Measurements from ENCODE around the gene PGBD5. TPM values are rescaled to one million over a fixed set of nuclear protein-coding genes. Genes with fewer than 3 reads are reported as not detected.

PGBD5 gene
- total and polyA plus RNA-seq, 2 of the 13 experiments (the other 11 are each of a cell fraction or from before 2014, with no cell fraction given), result 0.04 to 0.13 TPM

DNA sequence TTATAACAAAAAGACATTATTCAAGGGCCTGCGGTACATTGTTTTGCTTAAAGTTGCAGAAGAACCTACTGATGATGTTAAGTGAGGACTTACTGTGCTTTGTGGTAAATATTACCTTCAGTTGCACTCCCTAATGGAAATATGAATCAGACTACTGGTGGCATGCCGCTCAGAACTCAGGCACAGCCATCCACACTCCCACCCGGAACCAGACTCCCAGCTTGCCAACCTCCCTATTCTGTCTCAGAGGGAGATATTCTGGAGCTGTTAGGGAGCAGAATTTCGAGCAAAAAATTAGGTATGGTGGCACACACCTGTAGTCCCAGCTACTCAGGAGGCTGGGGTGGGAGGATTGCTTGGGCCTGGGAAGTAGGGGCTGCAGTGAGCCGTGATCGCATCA lies 13.1 kb downstream of the PGBD5 start (continued):
- TF ChIP-seq, protein P1, sequence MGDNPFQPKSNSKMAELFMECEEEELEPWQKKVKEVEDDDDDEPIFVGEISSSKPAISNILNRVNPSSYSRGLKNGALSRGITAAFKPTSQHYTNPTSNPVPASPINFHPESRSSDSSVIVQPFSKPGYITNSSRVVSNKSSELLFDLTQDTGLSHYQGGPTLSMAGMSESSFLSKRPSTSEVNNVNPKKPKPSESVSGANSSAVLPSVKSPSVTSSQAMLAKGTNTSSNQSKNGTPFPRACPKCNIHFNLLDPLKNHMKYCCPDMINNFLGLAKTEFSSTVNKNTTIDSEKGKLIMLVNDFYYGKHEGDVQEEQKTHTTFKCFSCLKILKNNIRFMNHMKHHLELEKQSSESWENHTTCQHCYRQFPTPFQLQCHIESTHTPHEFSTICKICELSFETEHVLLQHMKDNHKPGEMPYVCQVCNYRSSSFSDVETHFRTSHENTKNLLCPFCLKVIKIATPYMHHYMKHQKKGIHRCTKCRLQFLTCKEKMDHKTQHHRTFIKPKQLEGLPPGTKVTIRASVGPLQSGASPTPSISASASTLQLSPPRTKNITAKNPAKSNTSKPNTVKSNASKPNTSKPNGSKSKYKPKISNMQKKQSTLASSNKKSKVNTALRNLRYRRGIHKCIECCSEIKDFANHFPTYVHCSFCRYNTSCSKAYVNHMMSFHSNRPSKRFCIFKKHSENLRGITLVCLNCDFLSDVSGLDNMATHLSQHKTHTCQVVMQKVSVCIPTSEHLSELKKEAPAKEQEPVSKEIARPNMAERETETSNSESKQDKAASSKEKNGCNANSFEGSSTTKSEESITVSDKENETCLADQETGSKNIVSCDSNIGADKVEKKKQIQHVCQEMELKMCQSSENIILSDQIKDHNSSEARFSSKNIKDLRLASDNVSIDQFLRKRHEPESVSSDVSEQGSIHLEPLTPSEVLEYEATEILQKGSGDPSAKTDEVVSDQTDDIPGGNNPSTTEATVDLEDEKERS (CRISPR knock-in tag; IDR thresholded peaks at IDR 0.05), result no peak
- TF ChIP-seq REL (CRISPR knock-in tag; conservative IDR thresholded peaks at IDR 0.05), result no peak
- no peak for TF ChIP-seq ZNF367 (CRISPR knock-in tag; IDR thresholded peaks at IDR 0.05; ENCODE audit: borderline replicate concordance)

DNA sequence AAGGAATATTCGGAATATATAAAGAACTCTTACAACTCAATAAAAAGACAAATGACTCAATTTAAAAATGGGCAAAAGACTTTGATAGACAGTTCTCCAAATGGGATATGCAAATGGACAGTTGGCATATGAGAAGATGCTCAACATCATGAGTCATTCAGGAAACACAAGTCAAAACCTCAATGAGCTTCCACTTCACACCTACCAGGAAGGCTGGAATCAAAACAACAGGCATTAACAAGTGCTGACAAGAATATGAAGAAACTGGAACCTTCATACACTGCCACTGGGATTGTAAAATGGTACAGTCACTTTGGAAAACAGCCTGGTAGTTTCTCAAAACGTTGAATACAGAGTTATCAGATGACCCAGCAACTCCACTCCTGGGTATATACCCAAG lies 17.2 kb downstream of the PGBD5 start:
- no peak for ATAC-seq
- POLR2A ChIA-PET, result no interaction called here

DNA sequence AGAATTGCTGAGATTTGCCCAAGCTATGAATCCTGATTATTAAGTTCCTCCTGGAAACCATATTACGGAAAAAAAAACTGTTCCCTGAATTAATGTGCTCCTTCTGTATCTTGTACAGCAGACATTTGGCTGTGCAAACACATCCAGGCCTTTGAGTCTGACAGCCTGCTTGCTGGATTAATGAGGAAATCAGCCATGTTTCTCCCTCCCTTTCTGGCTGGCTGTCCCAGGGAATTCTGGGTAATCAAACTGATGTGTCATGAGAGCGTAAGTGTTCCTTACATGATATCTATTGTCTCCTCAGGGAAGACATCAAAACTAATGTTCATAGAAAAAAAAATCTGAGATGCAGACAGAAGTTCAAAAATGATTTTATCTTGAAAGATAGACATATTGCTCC lies 18.8 kb downstream of the PGBD5 start:
- ChIA-PET CTCF (ENCODE audit: low intra/inter-chr PET ratio, low total read pairs) (no interaction called here), POLR2A (no interaction called here)
- H3K9ac ChIP-seq (ENCODE audit: insufficient read depth, low read depth, low read length), result no peak overlapping the region
- no peaks in the 10 kb centered on the region for H3K9me3 ChIP-seq (ENCODE audit: low read length)
- no peaks in the 10 kb centered on the region for H4K20me1 ChIP-seq (ENCODE audit: insufficient read depth, low read length)
- no peak overlapping the region for H3K4me2 ChIP-seq (ENCODE audit: low read depth, low read length)
- no peaks in the 10 kb centered on the region for H3K79me2 ChIP-seq (ENCODE audit: insufficient read depth, low read length)
- no peak for TF ChIP-seq ZNF530 (CRISPR knock-in tag; IDR thresholded peaks at IDR 0.05; ENCODE audit: low read depth)
- no peak for TF ChIP-seq GATA4 (IDR thresholded peaks at IDR 0.05; ENCODE audit: borderline replicate concordance, low read depth)
- DNase-seq (ENCODE audit: low spot score), result no peak
- no peak overlapping the region for H3K27ac ChIP-seq (ENCODE audit: extremely low read length, insufficient read depth, low read length)
- in situ Hi-C loops (cut with HindIII; ENCODE audit: extremely low pct_ligation_motif_present, low pct_unique_long_range_greater_than_20kb) (no loop called here), intact Hi-C loops (cut with micrococcal nuclease; ENCODE audit: unreplicated experiment) (no loop called here)
- H3K36me3 ChIP-seq (replicated peaks in 1 of 2; ENCODE audit: control insufficient read depth in 1 of 2, insufficient read depth in 2 of 2, low read length in 2 of 2), result no peaks in the 10 kb centered on the region
- H3K4me3 ChIP-seq (replicated peaks in 1 of 3; ENCODE audit: insufficient read depth in 1 of 3, low read depth in 2 of 3, low read length in 3 of 3), result no peak overlapping the region
- no peak for FAIRE-seq
- no peak for ATAC-seq
- WGBS (ENCODE audit: low lambda C conversion rate), result 77% methylated on average over 2 of the region's 2 CpGs
- BruUV-seq (replicated peaks), result no TSS peak
- no peaks in the 10 kb centered on the region for H3K27me3 ChIP-seq (ENCODE audit: control insufficient read depth in 1 of 2, insufficient read depth in 2 of 2, low read length in 2 of 2)
- no peak overlapping the region for H2AFZ ChIP-seq (ENCODE audit: low read length)
- no peaks in the 10 kb centered on the region for H3K4me1 ChIP-seq (ENCODE audit: insufficient read depth, low read length)

More for the DNA sequence above, 17.2 kb downstream of the PGBD5 start:
- DNase-seq (ENCODE audit: low spot score), result no peak
- in situ Hi-C loops (cut with HindIII; ENCODE audit: extremely low pct_ligation_motif_present, low pct_unique_long_range_greater_than_20kb) (no loop called here), intact Hi-C loops (cut with micrococcal nuclease; ENCODE audit: unreplicated experiment) (no loop called here)
- no peak for FAIRE-seq
- Histone ChIP-seq H3K9ac (ENCODE audit: insufficient read depth, low read depth, low read length) (no peak overlapping the region), H3K4me2 (ENCODE audit: low read depth, low read length) (no peak overlapping the region), H3K36me3 (replicated peaks in 1 of 2; ENCODE audit: control insufficient read depth in 1 of 2, insufficient read depth in 2 of 2, low read length in 2 of 2) (no peaks in the 10 kb centered on the region), H3K79me2 (ENCODE audit: insufficient read depth, low read length) (no peaks in the 10 kb centered on the region), H3K27me3 (ENCODE audit: control insufficient read depth in 1 of 2, insufficient read depth in 2 of 2, low read length in 2 of 2) (no peaks in the 10 kb centered on the region), H3K4me3 (replicated peaks in 1 of 3; ENCODE audit: insufficient read depth in 1 of 3, low read depth in 2 of 3, low read length in 3 of 3) (no peak overlapping the region), H4K20me1 (ENCODE audit: insufficient read depth, low read length) (no peaks in the 10 kb centered on the region), H3K4me1 (ENCODE audit: insufficient read depth, low read length) (no peaks in the 10 kb centered on the region), H3K27ac (ENCODE audit: extremely low read length, insufficient read depth, low read length) (no peak overlapping the region), H3K9me3 (ENCODE audit: low read length) (no peaks in the 10 kb centered on the region), H2AFZ (ENCODE audit: low read length) (no peak overlapping the region)
- CTCF ChIA-PET (ENCODE audit: low intra/inter-chr PET ratio, low total read pairs), result no interaction called here
- TF ChIP-seq POLR2AphosphoS2 (IDR thresholded peaks at IDR 0.05; ENCODE audit: low read depth, low read length), result no peak
- WGBS (ENCODE audit: low lambda C conversion rate), result 10% methylated on average over 2 of the region's 2 CpGs
- no TSS peak for BruUV-seq (replicated peaks)
